HG03196 (cell line): ENCODE results near the gene PDAP1.
"Not testable (repeated sequence)": the region's sequence is repeated elsewhere in the genome, so short reads cannot be mapped to it uniquely, and the experiment has no call there.

ENCODE experiments used
- ATAC-seq: cut with Tn5 transposase; IDR thresholded peaks from one replicate; pipeline ENCODE4 v1.9.1; 2021; ENCODE audit not compliant: unreplicated experiment

PDAP1 gene

GRCh38 chr7:99428972-99429566, 20.7 kb upstream of the PDAP1 start:
- ATAC-seq, result no peak

GRCh38 chr7:99424932-99425730, 16.7 kb upstream of the PDAP1 start:
- no peak for ATAC-seq

DNA sequence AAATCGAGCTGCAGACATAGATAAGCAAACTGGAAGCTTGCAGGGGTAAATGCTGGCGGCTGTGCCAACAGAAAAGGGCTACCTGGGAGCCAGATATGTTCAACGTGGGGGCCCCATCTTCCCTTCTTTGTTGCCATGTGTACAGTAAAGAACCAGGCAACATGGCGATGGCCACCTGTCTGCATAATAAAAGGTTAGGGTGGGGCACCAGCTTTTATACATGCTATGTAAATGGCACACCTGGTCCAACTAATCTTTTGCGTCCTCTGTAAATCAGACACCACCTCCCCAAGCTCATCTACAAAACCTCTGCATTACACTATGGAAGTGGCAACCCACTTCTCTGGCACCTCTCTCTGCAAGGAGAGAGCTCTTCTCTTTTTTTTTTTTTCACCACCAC, 14.2 kb upstream of the PDAP1 start:
- no peak for ATAC-seq

- no peak for ATAC-seq
Observed at GRCh38 chr7:99422186-99422585, 13.8 kb upstream of the PDAP1 start.

DNA sequence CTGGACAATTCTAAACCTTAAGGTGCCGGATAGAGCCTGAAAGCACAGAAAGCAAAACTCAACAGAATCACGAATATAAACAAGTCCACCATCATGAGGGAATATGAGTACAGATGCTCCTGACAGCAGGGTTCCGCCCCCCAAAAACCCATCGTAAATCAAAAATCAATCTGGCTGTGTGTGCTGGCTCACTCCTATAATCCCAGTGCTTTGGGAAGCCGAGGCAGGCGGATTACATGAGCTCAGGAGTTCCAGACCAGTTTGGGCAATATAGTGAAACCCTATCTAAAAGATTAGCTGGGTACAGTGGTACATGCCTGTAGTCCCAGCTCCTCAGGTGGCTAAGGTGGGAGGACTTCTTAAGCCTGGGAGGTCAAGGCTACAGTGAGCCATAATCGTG, 12.6 kb upstream of the PDAP1 start:
- no peak for ATAC-seq

- ATAC-seq, result no peak
Observed at GRCh38 chr7:99420213-99420612, 11.8 kb upstream of the PDAP1 start.

GRCh38 chr7:99419323-99420021, 11.1 kb upstream of the PDAP1 start:
- no peak for ATAC-seq

DNA sequence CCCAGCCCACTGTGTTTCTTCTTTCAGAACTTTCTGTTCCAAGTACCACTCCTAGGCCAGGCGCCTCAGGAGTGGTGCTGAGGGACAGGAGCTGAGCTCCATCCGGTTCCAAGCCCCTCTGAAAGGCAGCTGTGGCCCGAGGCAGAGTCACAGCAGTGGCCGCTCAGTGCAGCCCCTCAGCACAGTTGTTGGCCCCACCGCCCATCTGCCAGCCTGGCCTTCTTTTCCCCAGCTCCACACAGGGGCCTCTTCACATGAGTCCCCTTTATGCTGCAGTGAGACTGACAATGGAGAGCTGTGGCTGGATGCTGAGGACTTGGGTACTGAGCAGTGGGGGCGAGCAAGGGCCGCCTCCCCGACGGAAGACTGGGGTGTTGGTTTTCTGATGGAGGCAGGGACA, 9.9 kb upstream of the PDAP1 start:
- ATAC-seq, result no peak

GRCh38 chr7:99415513-99416127, 7.2 kb upstream of the PDAP1 start:
- not testable (repeated sequence) for ATAC-seq

GRCh38 chr7:99410635-99411034, 2.2 kb upstream of the PDAP1 start:
- ATAC-seq, result no peak

- no peak for ATAC-seq
Observed at GRCh38 chr7:99409806-99410205, 1.4 kb upstream of the PDAP1 start.

GRCh38 chr7:99409192-99409572, 785 bp upstream of the PDAP1 start:
- no peak for ATAC-seq

DNA sequence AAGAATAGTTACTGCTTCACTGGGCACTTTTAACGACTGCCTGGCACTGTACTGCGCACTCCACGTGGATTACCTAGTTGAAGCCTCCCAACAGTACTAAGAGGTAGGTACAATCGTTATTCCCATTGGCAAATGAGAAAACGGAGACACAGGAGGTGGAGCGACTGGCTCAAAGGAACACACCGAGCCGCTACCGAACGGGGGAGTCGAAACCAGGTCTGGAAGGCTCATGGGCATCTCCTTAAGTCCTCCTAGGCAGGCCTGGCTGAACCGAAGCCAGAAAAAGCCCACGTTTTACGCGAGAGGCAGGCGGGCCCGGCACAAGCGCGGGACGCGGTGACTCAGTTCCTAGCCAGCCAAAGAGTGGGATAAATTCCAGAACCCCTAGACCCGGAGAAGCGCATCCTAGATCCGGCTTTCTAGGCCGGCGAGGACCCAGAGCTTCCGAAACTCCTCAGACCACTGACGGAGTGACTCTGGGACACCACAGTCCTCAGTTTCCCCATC, 472 bp downstream of the PDAP1 start:
- ATAC-seq, result no peak

DNA sequence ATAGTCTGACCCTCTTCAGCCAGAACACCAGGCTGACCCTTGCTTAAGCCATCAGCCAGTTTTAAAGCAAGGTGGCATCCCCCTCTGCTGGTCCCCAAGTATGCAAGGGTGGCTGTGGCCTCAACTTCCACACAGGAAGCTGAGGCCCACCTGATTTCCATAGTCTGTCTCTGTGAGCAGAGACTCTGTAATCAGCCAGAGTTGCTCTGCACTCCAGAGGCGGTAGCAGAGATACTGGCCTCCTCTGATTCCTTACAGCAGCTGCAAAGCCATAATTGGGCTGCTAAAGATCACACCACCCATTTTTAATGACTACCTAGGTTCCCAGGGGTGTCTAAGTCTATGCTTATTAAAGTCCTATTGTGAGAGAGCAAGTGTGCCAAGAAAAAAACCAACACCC, 1.8 kb downstream of the PDAP1 start:
- ATAC-seq, result no peak

DNA sequence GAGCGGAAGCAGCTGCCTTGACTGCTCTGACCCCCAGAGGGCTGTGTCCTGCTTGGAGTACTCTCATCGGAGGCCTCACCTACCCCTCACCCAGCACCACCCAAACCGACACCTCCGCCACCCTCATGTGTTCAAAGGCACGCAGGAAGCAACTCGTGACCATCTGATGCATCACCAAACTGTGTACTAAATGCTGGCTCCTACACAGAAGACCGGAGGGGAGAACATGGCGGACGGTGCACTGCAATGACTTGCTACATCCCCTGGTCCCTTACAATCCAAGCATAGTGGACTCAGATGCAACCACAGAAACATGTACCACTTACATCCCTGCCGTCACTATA, 3.4 kb downstream of the PDAP1 start:
- no peak for ATAC-seq

- ATAC-seq, result no peak
Observed at GRCh38 chr7:99404235-99404976, 4.0 kb downstream of the PDAP1 start.

DNA sequence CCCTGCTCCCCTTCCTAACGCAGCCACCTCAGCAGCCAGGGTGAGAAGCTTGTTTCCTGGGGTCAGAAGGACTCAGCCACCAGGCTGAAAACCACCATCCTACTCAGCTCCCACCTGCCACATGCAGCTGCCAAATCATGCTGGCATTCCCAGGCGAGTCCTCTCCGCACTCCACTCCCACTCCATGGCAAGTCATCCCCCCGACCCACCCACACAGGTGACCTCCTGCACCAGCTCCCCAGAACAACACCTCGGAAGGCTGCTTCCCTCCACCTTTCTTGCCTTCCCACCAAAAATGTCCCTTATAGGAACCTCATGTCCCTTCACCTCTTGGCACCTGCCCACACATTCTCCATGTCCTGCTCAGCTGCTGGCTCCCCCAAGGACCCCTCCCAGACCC, 4.6 kb downstream of the PDAP1 start:
- no peak for ATAC-seq

DNA sequence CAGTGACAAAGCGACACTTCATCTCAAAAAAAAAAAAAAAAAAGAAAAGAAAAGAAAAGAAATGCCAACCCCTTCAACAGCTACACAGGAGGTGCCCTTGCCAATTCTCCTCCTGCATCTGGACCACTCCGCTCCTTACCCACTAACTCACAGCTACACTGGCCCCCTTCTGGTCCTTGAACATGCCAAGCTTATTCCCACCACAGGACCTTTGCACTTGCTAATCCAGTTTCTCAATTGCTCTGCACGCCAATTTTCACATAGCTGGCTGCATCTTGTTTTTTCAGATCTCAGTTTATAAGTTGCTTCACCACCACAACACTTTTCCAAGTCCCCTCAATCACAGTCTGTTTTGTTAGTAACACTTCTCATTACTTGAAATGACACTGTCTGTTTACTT, 5.5 kb downstream of the PDAP1 start:
- no peak for ATAC-seq

DNA sequence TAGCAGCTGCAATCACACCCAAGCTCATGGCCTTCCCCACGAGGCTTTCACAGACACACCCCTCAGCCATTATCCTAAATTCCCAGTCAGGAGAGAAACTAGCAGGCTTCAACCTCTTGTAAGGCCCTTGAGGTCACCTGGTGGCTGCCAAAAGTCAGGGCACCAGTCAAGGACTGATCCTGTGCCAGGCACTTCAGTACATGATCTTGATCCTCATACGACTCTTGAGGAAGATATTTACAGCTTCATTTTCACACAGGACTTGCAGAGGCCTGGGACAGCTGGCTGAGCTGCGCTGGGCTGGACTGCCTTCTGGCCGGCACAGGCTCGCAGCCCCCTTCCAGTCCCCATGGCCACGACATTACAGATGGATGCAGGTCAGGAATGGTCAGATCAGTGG, 8.8 kb downstream of the PDAP1 start:
- ATAC-seq, result no peak

DNA sequence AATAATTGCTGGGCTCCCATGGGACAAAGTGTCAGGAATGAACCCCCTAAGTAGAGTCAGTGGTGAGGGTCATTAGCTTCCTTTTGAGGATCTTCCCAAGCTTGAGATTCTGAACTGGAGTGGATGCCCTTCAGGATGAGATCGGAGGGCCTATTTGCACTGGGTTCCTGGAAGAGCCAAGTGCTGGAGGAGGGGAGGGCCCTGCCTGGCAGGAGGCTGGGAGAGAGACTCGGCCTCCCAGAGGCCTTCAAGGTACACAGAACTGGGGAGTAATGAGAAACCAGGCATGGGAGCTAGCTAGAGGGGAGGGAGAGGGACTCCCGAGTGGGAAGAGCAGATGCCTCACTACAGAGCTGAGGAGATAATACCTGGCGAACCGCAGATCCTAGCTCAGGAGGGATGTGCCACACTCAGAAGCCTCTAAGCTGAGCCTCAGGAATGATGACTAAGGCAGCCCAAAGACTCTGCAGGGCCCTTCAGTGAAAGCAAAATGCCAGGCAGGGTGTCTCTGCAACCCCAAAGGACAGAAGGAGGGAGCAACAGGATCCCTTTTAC, 9.4 kb downstream of the PDAP1 start:
- ATAC-seq, result no peak
